DOHH2 (cell line): ENCODE measurements around the gene FOXN1.

Experiments used
- H3F3A ChIP-seq: fragments of 200-600 bp; sonication (generic), shearing (Covaris generic); 2 replicates; pipeline ENCODE4 v1.6.0; 2016; ENCODE audit warnings: antibody characterized with exemption, mild to moderate bottlenecking; ENCODE audit not compliant: control insufficient read depth, insufficient read depth
- H3K27ac ChIP-seq: fragments of 200-600 bp; sonication (generic); 2 replicates; pipeline ENCODE4 v1.5.1; 2014; ENCODE audit warnings: low read depth, mild to moderate bottlenecking, low read length, moderate library complexity
- H3K27me3 ChIP-seq: fragments of 200-600 bp; sonication (generic); 2 replicates; pipeline ENCODE4 v1.6.1; 2014; ENCODE audit warnings: mild to moderate bottlenecking, low read length, mixed read lengths; ENCODE audit not compliant: control insufficient read depth
- H3K36me3 ChIP-seq: fragments of 200-600 bp; sonication (generic); 2 replicates; pipeline ENCODE4 v1.6.1; 2014; ENCODE audit warnings: mild to moderate bottlenecking, low read length, moderate library complexity, mixed read lengths; ENCODE audit not compliant: control insufficient read depth
- H3K4me1 ChIP-seq: fragments of 200-600 bp; sonication (generic); 2 replicates; pipeline ENCODE4 v1.6.1; 2014; ENCODE audit warnings: mild to moderate bottlenecking, low read length, mixed read lengths; ENCODE audit not compliant: control insufficient read depth
- H3K4me2 ChIP-seq: fragments of 200-600 bp; sonication (generic); 2 replicates; pipeline ENCODE4 v1.6.0; 2014; ENCODE audit warnings: mild to moderate bottlenecking, low read length, moderate library complexity
- H3K4me3 ChIP-seq: fragments of 200-600 bp; sonication (generic); 2 replicates; pipeline ENCODE4 v1.5.1; 2014; ENCODE audit warnings: mild to moderate bottlenecking, low read length, mixed read lengths
- H3K79me2 ChIP-seq: fragments of 200-600 bp; sonication (generic); 2 replicates; pipeline ENCODE4 v1.6.1; 2014; ENCODE audit warnings: mild to moderate bottlenecking, low read length, mixed read lengths; ENCODE audit not compliant: control insufficient read depth
- H3K9me2 ChIP-seq: fragments of 200-600 bp; sonication (generic); replicated peaks from 2 replicates; pipeline ENCODE4 v1.6.1; 2014; ENCODE audit warnings: mild to moderate bottlenecking, low read length, mixed read lengths; ENCODE audit not compliant: control insufficient read depth
- H3K9me3 ChIP-seq: fragments of 200-600 bp; sonication (generic); 2 replicates; pipeline ENCODE4 v1.6.1; 2014; ENCODE audit warnings: antibody characterized with exemption, low read length, mixed read lengths; ENCODE audit not compliant: control insufficient read depth, insufficient read depth
- H4K20me1 ChIP-seq: fragments of 200-600 bp; sonication (generic); 2 replicates; pipeline ENCODE4 v1.6.0; 2014; ENCODE audit warnings: low read depth, mild to moderate bottlenecking, antibody characterized with exemption, low read length, moderate library complexity; ENCODE audit not compliant: control insufficient read depth, insufficient read depth
- EZH2phosphoT487 ChIP-seq: fragments of 200-600 bp; sonication (generic); IDR thresholded peaks from 2 replicates; pipeline ENCODE4 v1.6.1; 2017; ENCODE audit warnings: borderline replicate concordance, mild to moderate bottlenecking, antibody characterized with exemption, low read length, moderate library complexity, mixed read lengths
- TF ChIP-seq, protein P1 (sequence below): fragments of 200-600 bp; sonication (generic); IDR thresholded peaks from one replicate; pipeline ENCODE4 v1.5.1; 2014; ENCODE audit warnings: antibody characterized with exemption, mild to moderate bottlenecking, low read depth, low read length; ENCODE audit not compliant: poor library complexity, severe bottlenecking

FOXN1 gene

DNA sequence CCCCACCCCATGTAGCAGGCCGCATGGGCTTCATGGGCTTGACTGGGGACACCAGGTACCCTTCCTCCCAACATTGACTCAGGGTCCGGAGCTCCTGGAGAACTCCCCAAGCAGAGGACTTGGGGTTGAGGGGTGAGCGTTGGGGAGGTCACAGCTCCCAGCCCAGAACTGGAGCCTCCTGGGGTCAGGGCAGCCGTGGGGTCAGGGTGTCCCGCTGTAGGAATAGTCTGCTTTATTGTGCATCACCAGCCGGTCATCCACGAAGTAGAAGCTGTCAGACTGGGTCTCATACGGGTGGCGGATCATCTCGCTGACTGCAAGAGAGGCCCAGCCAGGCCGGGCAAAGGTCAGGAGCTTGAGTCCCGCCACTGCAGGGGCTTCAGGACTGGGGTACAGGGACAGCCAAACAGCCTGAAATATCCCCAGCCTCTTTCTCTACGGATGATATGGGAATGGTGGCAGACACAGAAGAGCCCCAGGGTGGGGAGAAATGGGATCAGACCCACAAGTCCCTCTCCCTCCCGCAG, 41.0 kb downstream of the FOXN1 start:
- H3K79me2 ChIP-seq = peaks cover 12% of the 10 kb centered on the region; the same call in 1 of the 2 replicates
- TF ChIP-seq, protein P1, sequence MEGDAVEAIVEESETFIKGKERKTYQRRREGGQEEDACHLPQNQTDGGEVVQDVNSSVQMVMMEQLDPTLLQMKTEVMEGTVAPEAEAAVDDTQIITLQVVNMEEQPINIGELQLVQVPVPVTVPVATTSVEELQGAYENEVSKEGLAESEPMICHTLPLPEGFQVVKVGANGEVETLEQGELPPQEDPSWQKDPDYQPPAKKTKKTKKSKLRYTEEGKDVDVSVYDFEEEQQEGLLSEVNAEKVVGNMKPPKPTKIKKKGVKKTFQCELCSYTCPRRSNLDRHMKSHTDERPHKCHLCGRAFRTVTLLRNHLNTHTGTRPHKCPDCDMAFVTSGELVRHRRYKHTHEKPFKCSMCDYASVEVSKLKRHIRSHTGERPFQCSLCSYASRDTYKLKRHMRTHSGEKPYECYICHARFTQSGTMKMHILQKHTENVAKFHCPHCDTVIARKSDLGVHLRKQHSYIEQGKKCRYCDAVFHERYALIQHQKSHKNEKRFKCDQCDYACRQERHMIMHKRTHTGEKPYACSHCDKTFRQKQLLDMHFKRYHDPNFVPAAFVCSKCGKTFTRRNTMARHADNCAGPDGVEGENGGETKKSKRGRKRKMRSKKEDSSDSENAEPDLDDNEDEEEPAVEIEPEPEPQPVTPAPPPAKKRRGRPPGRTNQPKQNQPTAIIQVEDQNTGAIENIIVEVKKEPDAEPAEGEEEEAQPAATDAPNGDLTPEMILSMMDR = no peak
- H3K27ac ChIP-seq = peak overlapping the region; percentile 80
- no peaks in the 10 kb centered on the region for H3K9me2 ChIP-seq
- H3K9me3 ChIP-seq = no peaks in the 10 kb centered on the region
- H3K36me3 ChIP-seq = peaks cover 8% of the 10 kb centered on the region
- peak overlapping the region; percentile 86 for H3K4me3 ChIP-seq
- 0 out of 2 replicates have a peak, but pooled peaks cover 5% of the 10 kb centered on the region for H3F3A ChIP-seq
- no peaks in the 10 kb centered on the region for H3K27me3 ChIP-seq
- H4K20me1 ChIP-seq = no peaks in the 10 kb centered on the region
- peaks cover 54% of the 10 kb centered on the region for H3K4me1 ChIP-seq
- H3K4me2 ChIP-seq = peak overlapping the region; percentile 100

GRCh38 chr17:28547623-28548416, 41.7 kb downstream of the FOXN1 start:
- no peaks in the 10 kb centered on the region for H4K20me1 ChIP-seq
- no peaks in the 10 kb centered on the region for H3K27me3 ChIP-seq
- peak overlapping the region; percentile 100 for H3K4me2 ChIP-seq
- no peaks in the 10 kb centered on the region for H3K9me3 ChIP-seq
- H3K27ac ChIP-seq = peak overlapping the region; percentile 80
- peaks cover 57% of the 10 kb centered on the region for H3K4me1 ChIP-seq
- TF ChIP-seq, protein P1 = peak; percentile 99
- TF ChIP-seq EZH2phosphoT487 = no peak
- H3K79me2 ChIP-seq = peaks cover 12% of the 10 kb centered on the region; the same call in 1 of the 2 replicates
- no peaks in the 10 kb centered on the region for H3K9me2 ChIP-seq
- H3F3A ChIP-seq = 0 out of 2 replicates have a peak, but pooled peaks cover 5% of the 10 kb centered on the region
- peaks cover 8% of the 10 kb centered on the region for H3K36me3 ChIP-seq
- peak overlapping the region; percentile 86 for H3K4me3 ChIP-seq

DNA sequence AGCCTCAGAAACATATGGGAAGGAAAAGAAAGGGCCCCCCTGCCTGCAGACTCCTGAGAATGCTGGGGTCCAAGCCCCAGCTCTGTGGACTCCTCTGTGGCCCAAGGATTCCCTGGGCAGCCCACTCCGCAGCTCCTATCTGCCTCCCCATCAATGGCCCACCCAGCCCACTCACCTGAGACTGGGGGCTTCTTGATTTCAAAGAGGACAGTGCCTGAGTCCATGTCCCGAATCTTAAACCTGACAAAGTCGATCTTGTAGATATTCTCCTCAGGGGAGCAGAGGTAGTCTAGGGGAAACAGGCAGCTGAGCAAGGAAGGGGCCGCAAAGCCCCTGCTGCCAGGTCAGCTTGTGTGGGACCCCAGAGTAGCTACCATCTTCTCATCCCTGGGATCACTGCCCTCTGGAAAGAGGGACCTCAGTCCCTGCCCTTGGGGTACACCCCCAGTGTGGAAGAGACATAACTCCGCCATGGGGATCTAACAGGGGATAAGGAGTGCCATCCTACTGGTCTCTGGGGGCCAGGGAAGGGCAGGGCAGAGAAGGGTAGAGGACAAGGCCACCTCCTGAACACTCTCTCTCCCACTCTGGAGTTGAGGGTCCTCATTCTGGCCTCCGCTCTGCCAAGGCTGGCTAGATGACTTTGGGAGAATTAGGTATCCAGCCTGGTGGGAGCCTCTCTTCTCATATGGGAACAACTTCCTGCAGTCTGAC, 42.4 kb downstream of the FOXN1 start:
- H3K4me1 ChIP-seq = peaks cover 59% of the 10 kb centered on the region
- no peaks in the 10 kb centered on the region for H3K9me2 ChIP-seq
- H3F3A ChIP-seq = 0 out of 2 replicates have a peak, but pooled peaks cover 5% of the 10 kb centered on the region
- H3K36me3 ChIP-seq = peaks cover 13% of the 10 kb centered on the region
- TF ChIP-seq, protein P1 = peak; percentile 66
- TF ChIP-seq EZH2phosphoT487 = no peak
- no peaks in the 10 kb centered on the region for H4K20me1 ChIP-seq
- peaks cover 12% of the 10 kb centered on the region; the same call in 1 of the 2 replicates for H3K79me2 ChIP-seq
- peak overlapping the region; percentile 100 for H3K4me2 ChIP-seq
- H3K9me3 ChIP-seq = no peaks in the 10 kb centered on the region
- peak overlapping the region; percentile 86 for H3K4me3 ChIP-seq
- no peaks in the 10 kb centered on the region for H3K27me3 ChIP-seq
- H3K27ac ChIP-seq = no peak overlapping the region
